GM21447 (cell line): ENCODE results near the gene PNPLA2.

ENCODE experiments used
- ATAC-seq: cut with Tn5 transposase; IDR thresholded peaks from one replicate; pipeline ENCODE4 v1.9.1; 2021; ENCODE audit not compliant: unreplicated experiment

PNPLA2 gene

GRCh38 chr11:829847-830294, 11.2 kb downstream of the PNPLA2 start:
- ATAC-seq, result no peak

GRCh38 chr11:830295-831117, 11.8 kb downstream of the PNPLA2 start:
- peak; percentile 29 for ATAC-seq

- ATAC-seq, result no peak
Observed at GRCh38 chr11:831118-831864, 12.6 kb downstream of the PNPLA2 start.

- no peak for ATAC-seq
Observed at GRCh38 chr11:831961-832528, 13.3 kb downstream of the PNPLA2 start.

DNA sequence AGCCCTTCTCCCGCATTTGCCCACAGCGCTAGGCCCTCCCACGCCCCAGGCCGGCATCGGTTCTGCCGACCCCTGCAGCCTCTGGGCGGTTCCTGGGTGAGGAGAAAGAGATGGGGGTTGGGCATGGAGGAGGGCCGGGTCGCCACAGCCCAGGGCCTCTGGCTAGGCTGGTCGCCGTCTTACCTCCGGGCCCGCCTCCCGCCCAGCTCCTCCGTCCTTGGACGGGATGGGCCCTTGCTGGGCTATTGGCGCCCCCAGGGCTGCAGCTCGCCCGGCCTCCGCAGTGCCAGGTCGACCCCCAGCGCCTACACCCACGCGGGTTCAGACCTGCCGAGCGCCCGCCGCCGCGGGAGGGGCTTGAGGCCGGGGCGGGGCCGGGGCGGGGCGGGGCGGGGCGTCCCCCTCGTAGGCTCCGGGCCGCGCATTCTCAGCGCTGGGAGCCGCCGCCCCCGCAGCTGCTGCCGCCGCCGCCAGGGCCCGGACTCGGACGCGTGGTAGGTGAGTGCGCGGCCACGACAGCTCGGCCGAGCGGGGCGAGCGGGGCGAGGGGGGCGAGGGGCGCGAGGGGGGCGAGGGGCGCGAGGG, 13.9 kb downstream of the PNPLA2 start, which contains the start of gene CD151:
CD151 (plus strand) TSS at position 424 of the 585 bp plus-strand sequence. CDS start 3,118 bp downstream, outside the sequence.
- ATAC-seq, result peak; percentile 32

GRCh38 chr11:833114-833791, 14.5 kb downstream of the PNPLA2 start:
- peak; percentile 14 for ATAC-seq

DNA sequence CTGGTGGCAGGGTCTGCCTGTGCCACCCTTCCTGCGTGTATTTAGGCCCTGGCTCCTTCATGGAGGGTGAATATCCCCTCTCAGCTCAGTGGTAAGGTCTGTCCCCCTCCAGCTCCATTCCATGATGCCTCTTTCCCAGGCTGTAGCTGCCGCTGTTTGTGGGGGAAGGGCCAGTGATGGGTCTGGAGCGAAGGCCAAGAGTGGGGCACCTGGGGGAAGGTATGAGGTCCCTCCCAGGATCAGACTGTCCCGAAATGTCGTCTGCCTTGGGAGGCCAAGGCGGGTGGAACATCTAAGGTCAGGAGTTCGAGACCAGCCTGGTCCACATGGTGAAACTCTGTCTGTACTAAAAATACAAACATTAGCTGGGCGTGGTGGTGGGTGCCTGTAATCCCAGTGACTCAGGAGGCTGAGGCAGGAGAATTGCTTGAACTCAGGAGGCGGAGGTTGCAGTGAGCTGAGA, 15.2 kb downstream of the PNPLA2 start:
- ATAC-seq, result no peak

- ATAC-seq, result no peak
Observed at GRCh38 chr11:834371-835316, 15.9 kb downstream of the PNPLA2 start.

DNA sequence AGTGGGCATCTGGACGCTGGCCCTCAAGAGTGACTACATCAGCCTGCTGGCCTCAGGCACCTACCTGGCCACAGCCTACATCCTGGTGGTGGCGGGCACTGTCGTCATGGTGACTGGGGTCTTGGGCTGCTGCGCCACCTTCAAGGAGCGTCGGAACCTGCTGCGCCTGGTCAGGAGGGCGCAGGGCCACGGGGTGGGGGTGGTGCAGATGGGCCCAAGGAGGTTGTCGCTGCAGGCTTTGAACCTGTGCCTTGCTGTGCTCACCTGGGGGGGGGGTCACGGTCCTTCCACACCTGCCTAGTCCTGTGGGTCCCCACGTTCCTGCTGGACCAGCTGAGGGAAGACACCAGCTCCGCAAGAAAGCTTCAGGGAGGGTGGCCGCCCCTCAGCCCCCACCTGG, 17.6 kb downstream of the PNPLA2 start:
- no peak for ATAC-seq

DNA sequence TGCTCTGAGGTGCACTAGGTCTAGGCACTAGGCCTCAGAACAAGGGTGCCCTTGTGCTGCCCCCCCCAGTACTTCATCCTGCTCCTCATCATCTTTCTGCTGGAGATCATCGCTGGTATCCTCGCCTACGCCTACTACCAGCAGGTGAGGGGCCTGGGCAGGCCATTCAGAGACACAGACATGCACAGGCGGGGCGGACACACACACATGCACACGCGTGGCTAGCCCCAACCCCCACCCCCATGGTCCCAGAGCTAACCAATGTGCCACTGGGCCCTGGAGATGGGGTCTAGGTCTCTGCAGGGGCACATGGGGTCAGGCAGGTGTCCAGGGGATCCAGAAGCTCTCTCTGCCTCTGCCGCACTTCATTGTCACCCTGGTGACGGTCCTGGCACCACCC, 18.0 kb downstream of the PNPLA2 start:
- ATAC-seq, result no peak

GRCh38 chr11:837189-837989, 18.7 kb downstream of the PNPLA2 start:
- no peak for ATAC-seq

DNA sequence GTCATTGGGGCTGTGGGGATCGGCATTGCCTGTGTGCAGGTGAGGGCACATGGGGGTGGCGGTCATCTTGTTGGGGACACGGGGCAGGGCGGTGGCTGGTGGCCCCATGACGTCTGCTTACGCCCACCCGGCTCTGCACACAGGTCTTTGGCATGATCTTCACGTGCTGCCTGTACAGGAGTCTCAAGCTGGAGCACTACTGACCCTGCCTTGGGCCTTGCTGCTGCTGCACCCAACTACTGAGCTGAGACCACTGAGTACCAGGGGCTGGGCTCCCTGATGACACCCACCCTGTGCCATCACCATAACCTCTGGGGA, 19.2 kb downstream of the PNPLA2 start:
- no peak for ATAC-seq

- ATAC-seq, result no peak
Observed at GRCh38 chr11:838441-839279, 19.9 kb downstream of the PNPLA2 start.

- ATAC-seq, result no peak
Observed at GRCh38 chr11:839280-839623, 20.5 kb downstream of the PNPLA2 start.

- no peak for ATAC-seq
Observed at GRCh38 chr11:839875-840617, 21.3 kb downstream of the PNPLA2 start.

GRCh38 chr11:841981-842369, 23.3 kb downstream of the PNPLA2 start:
- peak; percentile 28 for ATAC-seq

- peak; percentile 64 for ATAC-seq
Observed at GRCh38 chr11:842370-843002, 23.8 kb downstream of the PNPLA2 start, which contains the start of the genes POLR2L and TSPAN4. Gene POLR2L, minus strand, starts transcription at chr11:842529. Its CDS starts 21 bp downstream, at chr11:842508. Gene TSPAN4, plus strand, starts transcription at chr11:842852. Its CDS starts 7,453 bp downstream, at chr11:850305.
